C4-2B (cell line): Measurements from ENCODE around the gene SHLD1.

Source experiments
- H3K27ac ChIP-seq: fragments of 450-650 bp; 2 replicates; pipeline ENCODE4 v1.5.1; 2017
- CTCF ChIP-seq: fragments of 450-650 bp; conservative IDR thresholded peaks from 2 replicates; pipeline ENCODE4 v1.5.1; 2017; ENCODE audit warnings: mild to moderate bottlenecking
- ZFX ChIP-seq: fragments of 450-650 bp; IDR thresholded peaks from 2 replicates; pipeline ENCODE4 v1.6.1; 2017

Gene SHLD1

GRCh38 chr20:5848711-5849505 lies 98.7 kb downstream of the SHLD1 start:
- no peak overlapping the region for H3K27ac ChIP-seq

GRCh38 chr20:5855939-5856338 lies 105.7 kb downstream of the SHLD1 start:
- H3K27ac ChIP-seq = no peak overlapping the region
- TF ChIP-seq ZFX (no peak), CTCF (no peak)

More at GRCh38 chr20:5848711-5849505, 98.7 kb downstream of the SHLD1 start:
- TF ChIP-seq ZFX (no peak), CTCF (no peak)

- no peak overlapping the region for H3K27ac ChIP-seq
- TF ChIP-seq CTCF (no peak), ZFX (no peak)
Observed at GRCh38 chr20:5859608-5860007, 109.4 kb downstream of the SHLD1 start.

- no peak for TF ChIP-seq ZFX
- no peak for TF ChIP-seq CTCF
- H3K27ac ChIP-seq = no peak overlapping the region
Observed at GRCh38 chr20:5862703-5863039, 112.5 kb downstream of the SHLD1 start.

- no peak for TF ChIP-seq ZFX
- TF ChIP-seq CTCF = no peak
- H3K27ac ChIP-seq = no peak overlapping the region
Observed at GRCh38 chr20:5863040-5863833, 113.0 kb downstream of the SHLD1 start.

GRCh38 chr20:5864428-5864827 lies 114.2 kb downstream of the SHLD1 start:
- TF ChIP-seq CTCF (no peak), ZFX (no peak)
- no peak overlapping the region for H3K27ac ChIP-seq

GRCh38 chr20:5864873-5865587 lies 114.8 kb downstream of the SHLD1 start:
- no peak for TF ChIP-seq CTCF
- no peak for TF ChIP-seq ZFX
- H3K27ac ChIP-seq = no peak overlapping the region
